Measurements from ENCODE around the gene CNTN5.

GRCh38 chr11:100004541-100004940 is 983.8 kb downstream of the CNTN5 start:
- no peak for TF ChIP-seq EZH2 (IDR thresholded peaks at IDR 0.05; ENCODE audit: insufficient read depth, poor library complexity, severe bottlenecking)
- TF ChIP-seq EZH2phosphoT487 (IDR thresholded peaks at IDR 0.05; ENCODE audit: insufficient read depth, low read depth): no peak

Measured in GM23248 (cell line).